Inflammatory macrophage treated with lipopolysaccharide for 4 hours (primary cell): ENCODE data around the gene GARS1.
"Not testable (repeated sequence)": the region's sequence is repeated elsewhere in the genome, so short reads cannot be mapped to it uniquely, and the experiment has no call there.

Experiments used
- DNase-seq: peaks from one replicate; pipeline ENCODE4 v3.0.0-alpha.2; 2020

The GARS1 gene, protein sequence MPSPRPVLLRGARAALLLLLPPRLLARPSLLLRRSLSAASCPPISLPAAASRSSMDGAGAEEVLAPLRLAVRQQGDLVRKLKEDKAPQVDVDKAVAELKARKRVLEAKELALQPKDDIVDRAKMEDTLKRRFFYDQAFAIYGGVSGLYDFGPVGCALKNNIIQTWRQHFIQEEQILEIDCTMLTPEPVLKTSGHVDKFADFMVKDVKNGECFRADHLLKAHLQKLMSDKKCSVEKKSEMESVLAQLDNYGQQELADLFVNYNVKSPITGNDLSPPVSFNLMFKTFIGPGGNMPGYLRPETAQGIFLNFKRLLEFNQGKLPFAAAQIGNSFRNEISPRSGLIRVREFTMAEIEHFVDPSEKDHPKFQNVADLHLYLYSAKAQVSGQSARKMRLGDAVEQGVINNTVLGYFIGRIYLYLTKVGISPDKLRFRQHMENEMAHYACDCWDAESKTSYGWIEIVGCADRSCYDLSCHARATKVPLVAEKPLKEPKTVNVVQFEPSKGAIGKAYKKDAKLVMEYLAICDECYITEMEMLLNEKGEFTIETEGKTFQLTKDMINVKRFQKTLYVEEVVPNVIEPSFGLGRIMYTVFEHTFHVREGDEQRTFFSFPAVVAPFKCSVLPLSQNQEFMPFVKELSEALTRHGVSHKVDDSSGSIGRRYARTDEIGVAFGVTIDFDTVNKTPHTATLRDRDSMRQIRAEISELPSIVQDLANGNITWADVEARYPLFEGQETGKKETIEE

DNA sequence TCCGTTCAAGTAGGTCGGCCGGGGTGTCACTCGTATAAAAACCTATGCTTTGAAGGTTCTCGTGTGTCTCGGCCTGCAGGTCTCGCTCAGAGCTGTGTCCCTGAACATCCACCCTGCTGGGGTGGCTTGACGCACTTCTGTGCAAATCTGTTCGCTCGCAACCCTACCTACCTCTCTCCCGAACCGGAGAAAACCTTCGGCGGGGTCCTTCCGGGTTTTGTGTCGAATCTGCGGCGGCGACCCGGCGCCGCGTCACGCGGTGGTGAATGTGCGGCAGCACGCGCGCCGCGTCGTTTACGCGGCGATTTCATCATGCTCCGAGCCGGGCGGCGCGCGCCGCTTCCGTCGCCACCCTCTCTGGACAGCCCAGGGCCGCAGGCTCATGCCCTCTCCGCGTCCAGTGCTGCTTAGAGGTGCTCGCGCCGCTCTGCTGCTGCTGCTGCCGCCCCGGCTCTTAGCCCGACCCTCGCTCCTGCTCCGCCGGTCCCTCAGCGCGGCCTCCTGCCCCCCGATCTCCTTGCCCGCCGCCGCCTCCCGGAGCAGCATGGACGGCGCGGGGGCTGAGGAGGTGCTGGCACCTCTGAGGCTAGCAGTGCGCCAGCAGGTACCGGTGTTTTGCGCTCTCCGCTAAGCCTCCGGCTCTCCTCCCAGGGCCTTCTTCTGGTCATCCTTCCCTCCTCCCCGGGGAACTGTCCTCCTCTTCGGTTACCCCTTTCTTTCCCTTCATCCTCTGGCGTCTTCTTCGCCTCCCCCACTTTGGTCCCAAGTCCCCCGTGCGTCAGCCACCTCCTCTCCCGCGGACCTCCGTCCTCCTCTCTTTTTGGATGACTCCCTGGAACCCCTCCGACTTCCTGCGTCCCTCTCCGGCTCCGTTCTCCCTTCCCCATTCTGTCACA, at the start of gene GARS1:
Gene GARS1, plus strand, starts transcription at position 339 of the 896 bp plus-strand sequence. Its CDS starts 44 bp downstream, at position 383.
- DNase-seq = peak; percentile 93

DNA sequence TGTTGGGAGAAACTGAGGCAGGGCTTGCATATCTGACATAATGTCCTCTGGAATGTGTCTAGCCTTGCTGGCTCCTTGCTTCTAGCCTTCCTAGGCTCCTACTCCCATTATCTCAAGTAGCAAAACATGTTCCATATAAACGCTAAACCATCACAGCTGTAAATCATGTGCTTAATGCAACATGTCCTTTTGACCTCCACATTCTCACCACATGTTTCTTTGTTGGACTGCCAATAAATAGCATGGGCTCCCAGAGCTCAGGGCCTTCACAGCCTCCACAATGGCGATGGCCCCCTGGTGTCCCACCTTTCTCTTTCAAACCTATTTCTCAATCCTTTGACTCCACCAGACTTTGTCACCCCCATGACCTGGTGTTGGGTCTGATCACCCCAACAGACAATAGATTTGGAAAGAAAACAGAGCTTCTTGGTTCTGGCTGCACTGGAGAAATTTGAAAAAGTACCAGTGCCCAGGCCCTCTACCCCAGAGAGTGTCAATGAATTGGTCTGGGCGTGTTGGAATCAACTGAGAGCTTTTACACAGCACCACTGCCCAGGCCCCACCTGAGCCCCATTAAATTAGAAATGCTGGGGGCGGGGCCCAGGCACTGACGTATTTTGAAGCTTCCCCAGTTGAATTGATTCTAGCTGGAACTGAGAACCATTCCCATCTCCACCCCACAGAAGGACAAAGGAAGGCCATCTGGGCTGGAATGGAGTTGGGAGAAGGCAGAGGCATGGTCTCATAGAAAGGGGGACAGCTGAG, 48.7 kb upstream of the GARS1 start:
- no peak for DNase-seq

DNA sequence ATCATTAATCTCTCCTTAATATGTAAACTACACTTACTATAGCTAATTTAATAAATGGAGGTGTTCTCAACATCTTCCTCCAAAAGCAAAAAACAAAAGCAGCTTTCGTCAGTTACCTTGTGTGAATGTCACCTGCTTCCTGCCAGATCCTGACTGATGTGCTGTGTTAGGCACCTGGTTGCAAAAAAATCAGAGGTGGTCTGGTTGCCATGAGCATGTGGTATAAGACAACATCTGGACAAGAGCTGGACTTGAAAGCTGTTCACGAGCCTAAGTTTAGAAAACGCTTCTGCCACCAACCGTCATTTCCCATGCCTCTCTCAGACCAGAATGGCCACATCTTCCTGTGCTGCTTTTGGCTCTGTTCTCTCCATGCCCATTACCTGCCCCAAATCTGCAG, 48.1 kb upstream of the GARS1 start:
- DNase-seq = no peak

DNA sequence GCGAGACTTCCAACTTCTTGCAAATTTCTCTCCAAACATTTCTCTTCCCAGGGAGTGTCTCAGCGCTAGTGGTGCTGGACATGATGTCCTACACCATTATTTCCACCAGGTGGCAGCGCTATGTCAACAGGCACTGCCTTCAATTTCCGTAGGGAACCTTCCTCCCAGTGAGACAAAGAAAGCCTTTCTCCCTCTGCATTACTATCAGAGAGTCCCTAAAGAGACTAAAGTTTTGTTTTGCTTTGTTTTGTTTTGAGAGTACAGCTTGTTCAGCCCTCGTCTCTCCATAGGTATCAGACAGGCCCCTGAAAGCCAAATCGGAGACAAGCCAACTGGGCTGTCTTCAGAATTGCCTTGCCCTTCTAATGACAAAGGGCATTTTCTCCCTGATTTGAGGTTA, 45.8 kb upstream of the GARS1 start:
- DNase-seq = peak; percentile 82

DNA sequence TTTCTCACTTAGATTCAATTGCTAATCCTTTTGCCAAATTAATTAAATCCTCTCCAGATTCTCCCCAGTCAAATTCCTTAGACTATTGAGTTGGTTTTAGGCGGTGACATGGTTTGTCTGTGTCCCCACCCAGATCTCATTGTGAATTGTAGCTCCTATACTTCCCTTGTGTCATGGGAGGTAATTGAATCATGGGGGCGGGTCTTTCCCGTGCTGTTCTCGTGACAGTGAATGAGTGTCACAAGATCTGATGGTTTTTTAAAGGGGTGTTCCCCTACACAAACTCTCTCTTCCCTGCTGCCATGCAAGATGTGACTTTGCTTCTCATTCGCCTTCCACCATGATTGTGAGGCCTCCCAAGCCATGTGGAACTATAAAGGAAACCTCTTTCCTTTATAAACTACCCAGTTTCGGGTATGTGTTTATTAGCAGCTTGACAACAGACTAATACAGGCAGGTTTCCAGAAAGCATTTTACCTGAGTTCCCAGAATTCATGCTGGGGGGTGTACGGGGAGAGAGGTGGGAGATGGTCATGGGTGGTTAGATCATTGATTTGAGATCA, 44.7 kb upstream of the GARS1 start:
- peak; percentile 97 for DNase-seq

DNA sequence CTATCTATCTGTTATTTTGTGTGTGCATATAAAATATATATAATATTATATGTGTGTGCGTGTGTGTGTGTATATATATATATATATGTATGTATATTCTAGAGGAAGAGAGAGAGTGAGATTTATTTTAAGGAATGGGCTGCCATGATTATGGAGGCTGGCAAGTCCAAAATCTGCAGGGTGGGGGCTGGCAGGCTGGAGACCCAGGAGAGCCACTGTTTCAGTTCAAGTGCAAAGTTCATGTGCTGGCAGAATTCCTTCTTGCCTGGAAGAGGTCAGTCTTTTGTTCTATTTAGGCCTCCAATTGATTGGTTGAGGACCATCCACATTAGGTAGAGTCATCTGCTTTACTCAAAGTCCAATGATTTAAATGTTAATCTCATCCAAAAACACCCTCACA, 42.3 kb upstream of the GARS1 start:
- no peak for DNase-seq

DNA sequence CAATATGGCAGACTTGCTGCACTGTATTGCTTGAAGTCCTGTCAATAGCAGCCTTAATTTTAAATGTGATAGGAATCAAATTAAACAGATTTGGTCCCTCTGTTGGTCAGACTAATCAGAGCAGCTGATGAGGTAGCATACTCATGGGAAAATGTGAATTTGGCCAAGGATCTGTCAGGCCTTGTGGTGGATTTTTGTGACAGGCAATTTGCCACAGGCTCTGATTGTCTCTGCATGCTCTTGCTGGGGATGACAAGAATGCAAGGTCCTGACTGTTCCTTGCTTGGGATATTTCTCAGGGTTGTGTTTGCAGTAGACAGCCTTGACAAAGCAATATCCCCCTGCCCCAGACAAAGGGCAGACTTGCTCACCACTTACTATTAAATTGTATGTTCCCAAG, 41.5 kb upstream of the GARS1 start:
- no peak for DNase-seq

DNA sequence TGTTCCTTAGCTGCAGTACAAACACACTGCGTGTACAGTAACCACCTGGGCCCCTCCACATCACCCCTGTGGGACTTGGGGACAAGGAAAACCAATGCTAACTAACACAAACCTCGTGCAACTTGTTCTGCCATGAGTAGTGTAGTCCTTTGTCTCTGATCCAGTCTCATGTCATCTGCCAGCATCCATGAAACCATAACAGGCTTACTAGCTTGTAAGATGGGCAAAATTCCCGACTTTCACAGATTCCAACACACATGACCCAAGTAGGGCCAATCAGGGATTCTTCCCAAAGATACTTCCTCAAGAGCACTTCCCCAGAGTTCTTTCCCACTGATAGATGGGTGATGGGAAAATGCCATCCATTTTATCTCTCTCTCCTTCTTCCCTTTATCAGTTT, 41.1 kb upstream of the GARS1 start:
- DNase-seq = no peak

DNA sequence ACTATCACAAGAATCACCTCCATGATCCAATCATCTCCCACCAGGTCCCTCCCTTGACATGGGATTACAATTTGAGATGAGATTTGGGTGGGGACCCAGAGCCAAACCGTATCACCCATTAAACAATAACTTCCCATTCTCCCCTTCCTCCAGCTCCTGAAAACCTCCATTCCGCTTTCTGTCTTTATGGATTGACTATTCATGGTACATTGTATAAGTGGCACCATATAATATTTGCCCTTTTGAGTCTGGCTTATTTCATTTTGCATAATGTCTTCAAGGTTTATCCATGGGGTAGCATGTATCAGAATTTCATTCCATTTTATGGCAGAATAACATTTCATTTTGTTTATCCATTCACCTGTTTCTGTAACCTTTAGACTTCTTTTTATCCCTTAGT, 39.2 kb upstream of the GARS1 start:
- DNase-seq = no peak

DNA sequence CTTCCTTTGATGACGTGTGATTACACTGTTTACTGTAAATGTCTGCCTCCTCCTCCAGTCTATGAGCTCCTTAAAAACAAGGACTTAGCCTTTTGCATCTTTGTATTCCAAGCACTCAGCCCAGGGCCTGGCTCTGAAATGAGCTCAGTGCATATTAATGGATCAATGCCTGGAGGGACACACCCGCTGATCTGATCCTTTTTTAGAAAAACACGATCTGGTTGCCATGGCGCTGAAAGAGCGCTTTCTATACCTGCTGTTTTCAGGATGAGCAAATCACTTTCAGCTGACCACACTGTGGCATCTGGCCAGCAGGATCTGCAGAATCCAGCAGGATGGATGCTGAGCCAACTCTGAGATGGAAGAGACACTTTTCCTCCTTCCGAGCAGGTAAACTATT, 37.8 kb upstream of the GARS1 start:
- no peak for DNase-seq

DNA sequence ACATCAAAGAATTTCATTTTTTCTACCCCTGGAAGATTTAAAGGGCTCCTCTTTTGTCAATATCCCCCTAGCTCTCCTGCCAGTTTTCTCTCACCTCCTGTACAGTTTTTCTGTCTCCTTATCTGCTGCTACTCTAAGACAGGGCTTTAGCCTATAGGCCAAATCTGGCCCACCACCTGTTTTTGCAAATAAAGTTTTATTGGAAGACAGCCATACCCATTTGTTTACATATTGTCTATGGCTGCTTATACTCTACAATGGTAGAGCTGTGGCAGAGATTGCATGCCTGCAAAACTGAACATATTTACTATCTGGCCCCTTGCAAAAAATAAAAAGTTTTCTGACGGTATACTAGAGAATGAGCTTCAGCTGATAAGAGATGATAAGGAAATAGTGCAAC, 37.4 kb upstream of the GARS1 start:
- DNase-seq = no peak

DNA sequence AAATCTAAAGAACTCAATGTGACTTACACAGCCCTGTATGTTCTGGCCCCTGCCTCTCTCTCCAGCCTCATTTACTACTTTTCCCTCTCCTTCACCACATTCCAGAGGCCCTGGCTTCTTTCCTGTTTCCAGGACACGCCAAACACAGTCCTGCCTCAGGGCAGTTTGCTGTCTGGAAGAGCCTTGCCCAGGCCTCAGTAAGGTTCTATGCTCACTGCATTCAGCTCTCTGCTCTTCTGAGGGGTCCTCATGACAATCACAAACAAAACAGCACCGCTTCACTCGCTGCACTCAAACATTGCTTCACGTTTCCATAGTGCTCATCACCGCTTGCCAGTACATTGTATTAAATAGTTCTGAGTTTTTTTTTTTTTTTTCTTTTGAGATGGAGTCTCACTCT, 35.1 kb upstream of the GARS1 start:
- no peak for DNase-seq

DNA sequence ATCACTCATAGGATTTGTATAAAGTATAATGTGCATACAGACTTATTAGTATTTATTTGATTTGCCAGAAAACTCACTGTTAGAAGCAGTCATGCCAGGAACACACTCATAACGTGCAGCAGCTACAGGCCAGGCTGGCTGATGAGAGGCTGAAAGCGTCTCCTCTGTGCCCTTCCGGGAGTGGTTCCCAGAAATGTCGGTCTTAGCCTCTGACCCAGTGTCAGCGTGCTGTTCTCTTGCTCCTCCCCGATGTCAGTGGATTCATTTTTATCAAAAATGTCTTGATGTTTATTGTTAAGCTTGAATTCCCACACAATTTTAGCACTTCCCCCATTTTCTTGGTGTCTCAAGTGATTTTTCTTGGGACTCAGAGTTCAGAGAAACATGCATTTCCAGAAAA, 33.3 kb upstream of the GARS1 start:
- no peak for DNase-seq

DNA sequence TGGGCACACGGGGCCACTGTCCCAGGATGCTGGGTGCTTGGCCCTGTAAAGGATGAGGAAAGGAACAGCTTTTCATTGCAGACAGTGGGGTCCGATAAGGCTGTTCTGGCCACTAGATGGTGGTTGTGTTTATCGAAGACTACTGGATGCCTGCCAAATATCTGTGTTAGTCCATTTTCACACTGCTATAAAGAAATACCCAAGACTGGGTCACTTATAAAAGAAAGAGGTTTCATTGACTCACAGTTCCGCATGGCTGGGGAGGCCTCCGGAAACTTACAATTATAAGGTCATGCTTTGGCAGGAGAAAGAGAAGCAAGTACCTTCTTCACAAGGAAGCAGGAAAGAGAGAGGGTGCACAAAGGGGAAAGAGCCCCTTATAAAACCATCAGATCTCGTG, 32.2 kb upstream of the GARS1 start:
- DNase-seq = no peak

DNA sequence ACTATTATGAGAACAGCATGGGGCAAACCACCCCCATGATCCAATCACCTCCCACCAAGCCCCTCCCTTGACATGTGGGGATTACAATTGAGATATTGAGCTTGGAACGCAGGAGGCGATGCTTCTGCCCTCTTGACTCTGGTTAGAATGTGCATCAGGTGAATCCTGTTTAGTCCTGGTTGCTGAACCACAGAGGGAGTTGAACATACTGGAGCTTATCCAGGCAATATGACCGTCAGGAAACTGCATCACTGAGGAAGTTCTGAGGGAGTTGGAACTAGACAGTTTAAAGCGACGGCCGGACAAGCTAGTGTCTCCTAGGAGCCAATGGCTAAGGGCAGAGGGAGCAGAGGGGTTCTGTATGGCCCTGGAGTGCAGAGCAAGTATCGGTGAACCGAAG, 31.8 kb upstream of the GARS1 start:
- no peak for DNase-seq

DNA sequence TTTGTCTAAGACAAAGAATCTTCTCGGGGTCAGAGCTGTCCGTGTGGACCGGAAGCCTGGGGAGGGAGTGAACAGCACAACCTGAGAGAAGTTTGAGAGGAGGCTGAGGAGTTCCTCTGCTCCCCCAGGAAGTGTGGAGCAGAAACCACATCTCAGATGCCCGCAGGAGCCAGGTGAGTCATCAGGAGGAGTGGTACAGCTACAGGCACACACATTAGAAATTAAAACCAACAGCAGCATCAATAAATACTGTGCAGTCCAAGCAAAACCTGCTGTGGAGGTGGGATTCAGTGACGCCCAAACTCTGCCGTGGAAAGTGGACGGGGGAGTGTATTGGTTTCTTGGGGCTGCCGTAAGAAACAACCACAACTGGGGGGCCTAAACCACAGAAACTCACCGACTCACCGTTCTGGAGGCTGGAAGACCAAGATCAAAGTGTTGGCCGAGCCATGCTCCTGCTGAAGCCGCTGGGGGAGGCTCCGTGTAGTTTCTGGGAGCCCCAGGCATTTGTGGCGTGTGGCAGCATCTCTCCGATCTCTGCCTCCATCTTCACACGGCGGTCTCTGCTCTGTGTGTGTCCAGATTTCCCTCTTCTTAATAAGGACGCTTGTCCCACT, 31.2 kb upstream of the GARS1 start:
- DNase-seq = no peak

DNA sequence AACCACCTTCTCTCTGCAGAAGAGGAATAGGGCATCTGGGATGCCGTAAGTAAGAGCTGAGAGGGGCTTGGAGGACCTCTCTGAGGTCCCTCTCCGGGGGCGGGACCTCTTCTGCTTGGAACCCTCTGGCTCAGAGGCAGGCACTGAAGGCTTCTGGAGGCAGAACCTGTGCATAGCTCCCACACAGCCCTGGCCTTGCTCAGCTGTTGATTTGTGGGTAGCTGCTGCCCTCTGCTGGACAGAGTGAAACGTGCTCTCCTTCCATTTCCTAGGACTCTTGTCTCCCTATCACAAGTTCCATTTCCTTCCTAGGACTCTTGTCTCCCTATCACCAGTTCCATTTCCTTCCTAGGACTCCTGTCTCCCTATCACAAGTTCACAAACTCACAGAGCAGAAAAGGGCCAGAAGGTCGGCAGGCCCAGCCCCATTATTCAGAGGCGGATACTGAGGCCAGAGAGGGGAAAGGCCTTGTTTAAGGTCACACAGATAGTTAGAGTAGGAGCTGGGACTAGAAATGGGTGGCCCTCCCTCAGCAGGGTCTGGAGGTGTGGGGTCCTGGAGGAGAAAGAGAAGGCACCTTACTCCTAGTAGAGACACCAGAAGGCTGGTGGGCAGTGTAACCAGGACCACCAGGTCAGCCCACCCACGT, 30.3 kb upstream of the GARS1 start:
- peak; percentile 81 for DNase-seq

DNA sequence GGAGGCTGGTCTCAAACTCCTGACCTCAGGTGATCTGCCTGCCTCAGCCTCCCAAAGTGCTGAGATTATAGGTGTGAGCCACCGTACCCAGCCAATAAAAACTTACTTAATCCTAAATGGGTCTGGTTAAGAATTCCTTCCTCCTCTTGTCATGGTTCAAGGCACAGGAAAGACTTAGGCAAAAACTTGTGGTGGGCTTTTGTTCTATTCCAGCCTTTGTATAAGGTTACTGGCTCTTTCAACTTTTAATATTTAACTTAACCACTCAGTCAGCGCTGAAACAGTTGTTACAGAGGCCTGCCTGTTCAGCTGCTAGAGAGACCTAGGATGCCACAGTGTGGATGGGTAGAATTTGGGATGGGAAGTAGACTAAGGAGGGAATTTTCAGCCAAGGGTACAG, 28.1 kb upstream of the GARS1 start:
- no peak for DNase-seq

DNA sequence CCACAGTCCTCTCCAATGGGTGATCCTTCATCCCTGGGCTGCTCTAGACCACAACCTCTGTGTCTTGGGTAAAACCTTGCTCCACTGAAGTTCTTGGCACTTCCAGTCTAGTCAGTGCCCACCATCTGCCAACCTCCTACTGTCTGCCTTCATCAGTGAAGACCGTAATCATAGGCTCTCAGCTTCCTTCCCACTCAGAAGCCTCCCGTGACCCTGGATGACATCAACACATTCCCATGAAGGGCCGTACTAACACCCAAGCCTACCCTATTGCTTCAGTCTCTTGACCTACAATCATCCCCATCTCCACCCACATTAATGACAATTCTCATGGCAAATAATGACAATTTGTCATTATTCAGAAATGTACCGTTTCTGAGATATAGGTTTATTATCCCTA, 27.6 kb upstream of the GARS1 start:
- peak; percentile 93 for DNase-seq

DNA sequence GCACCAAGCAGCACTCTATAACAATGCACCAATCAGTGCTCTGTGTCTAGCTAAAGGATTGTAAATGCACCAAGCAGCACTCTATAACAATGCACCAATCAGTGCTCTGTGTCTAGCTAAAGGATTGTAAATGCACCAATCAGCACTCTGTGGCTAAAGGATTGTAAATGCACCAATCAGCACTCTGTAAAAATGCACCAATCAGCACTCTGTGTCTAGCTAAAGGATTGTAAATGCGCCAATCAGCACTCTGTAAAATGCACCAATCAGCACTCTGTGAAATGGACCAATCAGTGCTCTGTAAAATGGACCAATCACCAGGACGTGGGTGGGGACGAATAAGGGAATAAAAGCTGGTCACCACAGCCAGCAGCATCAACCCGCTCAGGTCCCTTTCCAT, 24.4 kb upstream of the GARS1 start:
- DNase-seq = not testable (repeated sequence)

DNA sequence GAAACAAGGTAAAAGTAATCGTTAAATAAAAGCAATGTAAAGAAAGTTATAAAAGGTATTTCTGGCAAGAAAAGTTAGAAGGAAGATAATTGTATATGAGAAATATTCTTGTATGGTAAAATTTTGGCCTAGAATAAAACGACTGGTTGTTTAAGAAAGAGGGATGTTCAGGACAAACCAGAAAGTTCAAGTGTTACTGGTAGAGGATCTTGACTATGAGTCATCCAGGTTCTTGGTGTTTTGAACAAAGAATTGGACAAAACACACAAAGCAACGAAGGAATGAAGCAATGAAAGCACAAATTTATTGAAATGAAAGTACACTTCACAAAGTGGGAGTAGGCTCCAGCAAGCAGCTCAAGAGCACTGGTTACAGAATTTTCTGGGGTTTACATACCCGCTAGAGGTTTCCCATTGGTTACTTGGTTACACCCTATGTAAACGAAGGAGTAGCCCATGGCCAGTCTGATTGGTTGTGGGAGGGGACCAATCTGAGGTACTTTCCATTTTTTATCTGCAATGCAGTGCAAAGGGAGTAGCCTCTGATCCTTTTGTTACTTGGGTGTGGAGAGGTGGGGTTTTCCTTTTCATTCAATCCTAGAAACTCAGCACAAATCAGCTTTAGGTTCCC, 22.4 kb upstream of the GARS1 start:
- DNase-seq = peak; percentile 36
